ENCODE data around the gene CCDC82. TPM values are rescaled to one million over a fixed set of nuclear protein-coding genes. Genes with fewer than 3 reads are reported as not detected.
"Not testable (repeated sequence)": the region's sequence is repeated elsewhere in the genome, so short reads cannot be mapped to it uniquely, and the experiment has no call there.

Gene CCDC82
- 28.5 and 29.9 TPM in 2 replicates for total RNA-seq

DNA sequence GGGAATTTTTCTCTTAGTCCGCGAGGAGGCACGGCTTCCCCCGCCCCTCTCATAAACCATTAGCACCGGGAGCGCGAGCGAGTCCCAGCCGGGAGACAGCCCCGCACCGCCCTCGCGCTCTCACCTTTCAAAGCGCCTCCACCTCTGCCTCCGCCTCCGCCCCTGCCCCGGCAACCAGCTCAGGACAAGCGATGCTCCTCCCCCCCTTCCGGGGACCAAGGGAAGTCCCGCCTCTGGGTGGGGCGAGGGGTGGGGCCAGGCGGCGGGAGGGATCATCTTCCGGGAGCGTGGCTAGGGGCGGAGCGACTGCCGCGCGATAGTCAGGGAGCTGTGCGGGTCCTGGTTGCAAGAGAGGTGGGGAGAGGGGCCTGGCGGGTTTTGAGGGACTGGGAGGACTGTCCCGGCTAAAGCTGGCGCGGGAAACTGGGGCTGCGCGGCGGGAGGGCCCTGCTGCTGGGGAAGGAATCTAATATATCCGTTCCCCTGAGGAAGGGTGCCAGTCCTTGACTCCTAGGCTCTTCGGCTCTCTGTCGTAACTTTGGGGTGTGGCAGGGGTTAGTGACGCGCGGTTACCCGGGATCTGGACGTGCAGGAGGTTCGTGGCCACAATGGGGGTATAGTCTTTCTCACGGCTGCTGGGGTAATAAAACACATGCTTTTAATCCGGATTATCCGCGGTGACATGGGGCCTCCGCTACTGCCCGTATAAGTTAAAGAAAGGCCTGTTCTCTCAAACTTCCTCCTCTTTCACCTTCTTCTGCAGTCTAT is at the start of gene CCDC82, which contains the start of gene JRKL:
TSS of gene CCDC82 (minus strand) at position 193 of the 768 bp plus-strand sequence. CDS start 5,165 bp downstream, outside the sequence.
TSS of gene JRKL (plus strand) at position 294 of the 768 bp plus-strand sequence. CDS start 637 bp downstream, outside the sequence.
- Mint-ChIP-seq H3K27ac (peak within 1 kb of the TSS; percentile 85), H3K4me3 (peak within 1 kb of the TSS; percentile 95), H3K27me3 (ENCODE audit: insufficient read depth) (no peaks in the 10 kb centered on the region), H3K36me3 (ENCODE audit: low read depth) (peaks cover 20% of the 10 kb centered on the region), H3K4me1 (ENCODE audit: low read depth) (peaks cover 64% of the 10 kb centered on the region), H3K9me3 (no peaks in the 10 kb centered on the region)
- peak; percentile 97 for DNase-seq (ENCODE audit: low spot score)
- intact Hi-C loops (cut with micrococcal nuclease) = loop anchor here (1.0 to 2.0 kb wide), 9 partner anchors 47 to 1417 kb away; partner anchors contain the start of genes CEP57, CWC15, KDM4D and MAML2

DNA sequence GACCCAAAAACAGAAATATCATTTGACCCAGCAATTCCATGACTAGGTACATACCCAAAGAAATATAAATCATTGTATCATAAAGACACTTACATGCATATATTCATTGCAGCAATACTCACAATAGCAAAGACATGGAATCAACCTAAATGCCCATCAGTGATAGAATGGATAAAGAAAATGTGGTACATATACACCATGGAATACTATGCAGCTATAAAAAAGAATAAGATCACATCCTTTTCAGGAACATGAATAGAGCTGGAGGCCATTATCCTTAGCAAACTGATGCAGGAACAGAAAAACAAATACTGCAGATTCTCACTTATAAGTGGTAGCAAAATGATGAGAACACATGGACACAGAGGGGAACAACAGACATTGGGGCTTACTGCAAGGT is 42.9 kb upstream of the CCDC82 start:
- H3K36me3 Mint-ChIP-seq (ENCODE audit: low read depth); H3K27ac Mint-ChIP-seq; H3K9me3 Mint-ChIP-seq; H3K4me1 Mint-ChIP-seq (ENCODE audit: low read depth); DNase-seq (ENCODE audit: low spot score); H3K4me3 Mint-ChIP-seq; intact Hi-C loops (cut with micrococcal nuclease): not testable (repeated sequence)
- H3K27me3 Mint-ChIP-seq (ENCODE audit: insufficient read depth) = peaks cover 49% of the 10 kb centered on the region

DNA sequence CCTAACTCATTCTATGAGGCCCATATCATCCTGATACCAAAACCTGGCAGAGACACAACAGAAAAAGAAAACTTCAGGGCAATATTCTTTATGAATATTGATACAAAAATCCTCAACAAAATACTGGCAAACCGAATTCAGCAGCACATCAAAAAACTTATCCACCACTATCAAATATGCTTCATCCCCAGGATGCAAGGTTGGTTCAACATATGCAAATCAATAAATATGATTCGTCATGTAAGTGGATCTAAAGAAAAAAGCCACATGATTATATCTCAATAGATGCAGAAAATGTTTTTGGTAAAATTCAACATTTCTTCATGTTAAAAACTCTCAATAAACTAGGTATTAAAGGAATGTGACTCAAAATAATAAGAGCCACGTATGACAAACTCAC is 41.0 kb upstream of the CCDC82 start:
- Mint-ChIP-seq H3K4me1 (ENCODE audit: low read depth) (peaks cover 6% of the 10 kb centered on the region), H3K27me3 (ENCODE audit: insufficient read depth) (peaks cover 44% of the 10 kb centered on the region), H3K27ac (no peak overlapping the region), H3K9me3 (no peaks in the 10 kb centered on the region), H3K4me3 (no peak overlapping the region), H3K36me3 (ENCODE audit: low read depth) (no peaks in the 10 kb centered on the region)
- no peak for DNase-seq (ENCODE audit: low spot score)
- intact Hi-C loops (cut with micrococcal nuclease) = no loop called here

- intact Hi-C loops (cut with micrococcal nuclease) = loop anchor here (2.0 to 10.0 kb wide), 5 partner anchors 370 to 1637 kb away; partner anchors contain the start of genes CWC15 and KDM4D
- H3K27ac Mint-ChIP-seq = no peak overlapping the region
- no peak overlapping the region for H3K4me3 Mint-ChIP-seq
- H3K9me3 Mint-ChIP-seq = no peaks in the 10 kb centered on the region
- no peak for DNase-seq (ENCODE audit: low spot score)
- no peaks in the 10 kb centered on the region for H3K36me3 Mint-ChIP-seq (ENCODE audit: low read depth)
- H3K27me3 Mint-ChIP-seq (ENCODE audit: insufficient read depth) = peaks cover 46% of the 10 kb centered on the region
- H3K4me1 Mint-ChIP-seq (ENCODE audit: low read depth) = peaks cover 6% of the 10 kb centered on the region
These were observed 35.0 kb upstream of the CCDC82 start for GRCh38 chr11:96424693-96425092.

DNA sequence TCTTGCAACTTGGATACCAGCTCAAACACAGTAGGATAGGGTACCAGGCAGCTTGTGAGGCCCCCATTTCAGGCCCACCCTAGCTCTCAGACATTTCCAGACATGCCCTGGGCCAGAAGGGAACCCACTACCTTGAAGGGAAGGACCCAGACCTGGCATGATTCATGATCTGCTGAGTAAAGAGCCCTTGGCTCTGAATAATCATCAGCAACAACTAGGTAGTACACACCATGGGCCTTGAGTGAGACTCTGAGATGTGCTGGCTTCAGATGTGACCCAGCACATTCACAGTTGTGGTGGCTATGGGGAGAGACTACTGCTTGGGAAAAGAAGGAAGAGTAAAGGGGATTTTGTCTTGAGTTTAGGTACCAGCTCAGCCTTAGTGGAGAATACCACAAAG is 23.7 kb upstream of the CCDC82 start:
- Mint-ChIP-seq H3K4me1 (ENCODE audit: low read depth) (no peaks in the 10 kb centered on the region), H3K27ac (no peak overlapping the region), H3K4me3 (no peak overlapping the region), H3K9me3 (no peaks in the 10 kb centered on the region), H3K36me3 (ENCODE audit: low read depth) (no peaks in the 10 kb centered on the region), H3K27me3 (ENCODE audit: insufficient read depth) (peaks cover 8% of the 10 kb centered on the region)
- intact Hi-C loops (cut with micrococcal nuclease) = no loop called here
- DNase-seq (ENCODE audit: low spot score) = no peak

DNA sequence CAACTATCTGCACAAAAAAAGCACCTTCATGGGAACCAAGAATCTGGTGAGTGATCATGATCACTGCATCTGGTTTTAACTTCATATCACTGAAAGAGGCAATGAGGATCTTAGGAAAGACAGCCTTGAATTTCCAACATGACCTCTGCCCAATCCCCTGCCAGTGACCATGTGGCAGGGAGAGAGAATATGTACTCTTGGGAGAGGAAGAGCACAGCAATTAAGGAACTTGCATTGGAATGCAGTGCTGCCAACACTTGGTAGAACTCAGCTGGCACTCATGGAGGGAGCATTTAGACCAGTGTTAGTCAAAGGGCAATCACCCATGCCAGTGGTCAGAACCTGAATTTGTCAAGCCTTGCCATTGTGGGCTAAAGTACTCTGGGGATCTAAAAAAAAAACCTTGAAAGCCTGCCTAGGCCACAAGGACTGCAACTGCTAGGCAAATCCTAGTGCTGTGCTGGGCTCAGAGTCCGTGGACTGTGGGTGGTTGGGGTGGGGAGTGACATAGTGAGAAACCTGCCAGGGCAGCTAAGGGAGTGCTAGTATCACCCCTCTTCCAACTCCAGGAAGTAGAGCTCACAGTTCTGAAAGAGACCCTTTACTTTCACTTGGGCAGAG is 23.2 kb upstream of the CCDC82 start:
- Mint-ChIP-seq H3K36me3 (ENCODE audit: low read depth) (no peaks in the 10 kb centered on the region), H3K4me3 (no peak overlapping the region), H3K4me1 (ENCODE audit: low read depth) (no peaks in the 10 kb centered on the region), H3K27me3 (ENCODE audit: insufficient read depth) (peaks cover 6% of the 10 kb centered on the region), H3K27ac (no peak overlapping the region), H3K9me3 (no peaks in the 10 kb centered on the region)
- no peak for DNase-seq (ENCODE audit: low spot score)
- intact Hi-C loops (cut with micrococcal nuclease) = no loop called here

DNA sequence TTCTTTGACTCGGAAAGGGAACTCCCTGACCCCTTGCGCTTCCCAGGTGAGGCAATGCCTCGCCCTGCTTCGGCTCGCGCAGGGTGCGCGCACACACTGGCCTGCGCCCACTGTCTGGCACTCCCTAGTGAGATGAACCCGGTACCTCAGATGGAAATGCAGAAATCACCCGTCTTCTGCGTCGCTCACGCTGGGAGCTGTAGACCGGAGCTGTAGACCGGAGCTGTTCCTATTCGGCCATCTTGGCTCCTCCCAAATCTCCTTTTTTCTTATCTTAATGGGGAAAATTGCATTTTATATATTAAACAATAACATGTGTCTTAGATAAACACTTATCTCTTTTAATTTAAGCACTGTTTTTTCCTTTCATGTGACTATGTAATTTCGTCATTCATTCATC is 21.7 kb upstream of the CCDC82 start:
- H3K36me3 Mint-ChIP-seq (ENCODE audit: low read depth); H3K9me3 Mint-ChIP-seq; H3K27ac Mint-ChIP-seq; H3K27me3 Mint-ChIP-seq (ENCODE audit: insufficient read depth); intact Hi-C loops (cut with micrococcal nuclease); DNase-seq (ENCODE audit: low spot score); H3K4me1 Mint-ChIP-seq (ENCODE audit: low read depth): not testable (repeated sequence)
- H3K4me3 Mint-ChIP-seq = peak overlapping the region; percentile 39

GRCh38 chr11:96400697-96401096 is 11.0 kb upstream of the CCDC82 start:
- Mint-ChIP-seq H3K27ac (no peak overlapping the region), H3K9me3 (no peaks in the 10 kb centered on the region), H3K36me3 (ENCODE audit: low read depth) (no peaks in the 10 kb centered on the region), H3K4me3 (no peak overlapping the region), H3K27me3 (ENCODE audit: insufficient read depth) (peaks cover 12% of the 10 kb centered on the region), H3K4me1 (ENCODE audit: low read depth) (no peaks in the 10 kb centered on the region)
- DNase-seq (ENCODE audit: low spot score) = no peak
- intact Hi-C loops (cut with micrococcal nuclease) = no loop called here

DNA sequence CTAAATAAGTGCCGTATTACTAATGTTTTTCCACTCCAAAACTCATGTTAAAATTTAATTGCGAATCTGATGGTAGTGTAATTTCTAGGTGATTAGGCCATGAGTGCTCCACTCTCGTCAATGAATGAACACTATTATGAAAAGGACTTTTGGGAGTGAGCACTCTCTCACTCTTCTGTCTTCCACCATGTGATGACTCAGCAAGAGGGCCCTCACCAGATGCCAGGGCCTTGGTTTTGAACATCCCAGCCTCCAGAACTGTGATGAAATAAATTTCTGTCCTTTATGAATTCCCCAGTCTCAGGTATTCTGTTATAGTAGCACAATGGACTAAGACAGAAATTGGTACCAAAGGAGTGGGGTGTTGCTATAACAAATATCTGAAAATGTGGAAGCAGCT is 8.2 kb upstream of the CCDC82 start:
- intact Hi-C loops (cut with micrococcal nuclease) = loop anchor here (5.0 kb wide), 1 partner anchor 426 kb away; no protein-coding TSS in a partner anchor

GRCh38 chr11:96396637-96397036 is 6.9 kb upstream of the CCDC82 start:
- DNase-seq (ENCODE audit: low spot score) = no peak
- Mint-ChIP-seq H3K27ac (no peak overlapping the region), H3K36me3 (ENCODE audit: low read depth) (peaks cover 3% of the 10 kb centered on the region), H3K4me1 (ENCODE audit: low read depth) (peaks cover 15% of the 10 kb centered on the region), H3K27me3 (ENCODE audit: insufficient read depth) (peaks cover 2% of the 10 kb centered on the region), H3K4me3 (no peak overlapping the region), H3K9me3 (no peaks in the 10 kb centered on the region)
- intact Hi-C loops (cut with micrococcal nuclease) = loop anchor here (5.0 kb wide), 1 partner anchor 424 kb away; no protein-coding TSS in a partner anchor

More for the DNA sequence above, 8.2 kb upstream of the CCDC82 start:
- no peak for DNase-seq (ENCODE audit: low spot score)
- Mint-ChIP-seq H3K27ac (no peak overlapping the region), H3K4me1 (ENCODE audit: low read depth) (peaks cover 6% of the 10 kb centered on the region), H3K27me3 (ENCODE audit: insufficient read depth) (peaks cover 7% of the 10 kb centered on the region), H3K4me3 (no peak overlapping the region), H3K9me3 (no peaks in the 10 kb centered on the region), H3K36me3 (ENCODE audit: low read depth) (no peaks in the 10 kb centered on the region)

GRCh38 chr11:96394773-96395172 is 5.1 kb upstream of the CCDC82 start:
- Mint-ChIP-seq H3K36me3 (ENCODE audit: low read depth) (peaks cover 12% of the 10 kb centered on the region), H3K4me3 (no peak overlapping the region), H3K27me3 (ENCODE audit: insufficient read depth) (no peaks in the 10 kb centered on the region), H3K27ac (no peak overlapping the region), H3K4me1 (ENCODE audit: low read depth) (peaks cover 29% of the 10 kb centered on the region), H3K9me3 (no peaks in the 10 kb centered on the region)
- no peak for DNase-seq (ENCODE audit: low spot score)
- intact Hi-C loops (cut with micrococcal nuclease) = loop anchor here (5.0 kb wide), 1 partner anchor 422 kb away; no protein-coding TSS in a partner anchor

- intact Hi-C loops (cut with micrococcal nuclease) = loop anchor here (1.0 to 2.0 kb wide), 4 partner anchors 33 to 558 kb away; no protein-coding TSS in a partner anchor
- H3K4me3 Mint-ChIP-seq = no peak overlapping the region
- H3K27me3 Mint-ChIP-seq (ENCODE audit: insufficient read depth) = no peaks in the 10 kb centered on the region
- no peaks in the 10 kb centered on the region for H3K9me3 Mint-ChIP-seq
- no peak overlapping the region for H3K27ac Mint-ChIP-seq
- H3K36me3 Mint-ChIP-seq (ENCODE audit: low read depth) = peaks cover 12% of the 10 kb centered on the region
- no peak for DNase-seq (ENCODE audit: low spot score)
- H3K4me1 Mint-ChIP-seq (ENCODE audit: low read depth) = peaks cover 32% of the 10 kb centered on the region
These were observed 4.1 kb upstream of the CCDC82 start for GRCh38 chr11:96393753-96394348.

Data from activated T-helper 1 cell treated with anti-CD3 and anti-CD28 coated beads, Interleukin-12 subunit alpha, Interleukin-12 subunit beta, Interleukin-2, Interleukin-4 antibody, amounts not matched to agents 30 ng/mL and 10 ng/mL and 1 ng/mL, durations not matched to agents 14 hours and 24 hours and 36 hours (primary cell).